Measurements from ENCODE around the gene KIF2A. TPM values are rescaled to one million over a fixed set of nuclear protein-coding genes. Genes with fewer than 3 reads are reported as not detected.

The KIF2A gene
- total and polyA plus RNA-seq, 3 experiments from 2014 or later = 185 to 253 (median 252) TPM

- DNase-seq = peak; percentile 57 to 75 (median 71)
- POLR2A ChIA-PET = interaction anchor here (0.7 to 2.3 kb wide), 2 partner anchors 10 to 34 kb away, joined by 3 to 6 read pairs; no protein-coding TSS in a partner anchor
- no peaks in the 10 kb centered on the region for H3K9me3 ChIP-seq (ENCODE audit: low read length)
- Mint-ChIP-seq H3K36me3 (peaks cover 0 to 45% (median 18%) of the 10 kb centered on the region in 3 donors), H3K4me3 (peak overlapping the region; percentile 97 to 100 (median 98)), H3K27me3 (peaks cover 0 to 2% of the 10 kb centered on the region in 2 donors), H3K27ac (peak overlapping the region; percentile 95 to 99 (median 98)), H3K9me3 (no peaks in the 10 kb centered on the region), H3K4me1 (peaks cover 58 to 72% (median 69%) of the 10 kb centered on the region in 3 donors)
- no peaks in the 10 kb centered on the region for H3K36me3 ChIP-seq (ENCODE audit: insufficient read depth, low read length)
- H3K4me3 ChIP-seq (ENCODE audit: low read length) = peak overlapping the region; percentile 82
- peak overlapping the region; percentile 80 for H3K27ac ChIP-seq (ENCODE audit: low read depth, low read length)
- no peaks in the 10 kb centered on the region for H3K27me3 ChIP-seq (ENCODE audit: insufficient read depth, low read length, poor library complexity, severe bottlenecking)
- CTCF ChIA-PET = interaction anchor here (0.9 to 3.4 kb wide), 4 partner anchors 11 to 83 kb away, joined by 3 to 22 read pairs (median 11); no protein-coding TSS in a partner anchor
- peaks cover 57% of the 10 kb centered on the region for H3K4me1 ChIP-seq (ENCODE audit: insufficient read depth, low read length)
Measured at GRCh38 chr5:62306896-62307689, 1.1 kb downstream of the KIF2A start.

GRCh38 chr5:62308439-62308838 lies 2.4 kb downstream of the KIF2A start:
- Mint-ChIP-seq H3K4me1 (peaks cover 67 to 80% (median 79%) of the 10 kb centered on the region in 3 donors), H3K27ac (peak overlapping the region; percentile 95 to 99 (median 98)), H3K27me3 (peaks cover 0 to 2% of the 10 kb centered on the region in 2 donors), H3K9me3 (no peaks in the 10 kb centered on the region), H3K36me3 (peaks cover 0 to 49% (median 18%) of the 10 kb centered on the region in 3 donors), H3K4me3 (peak overlapping the region; percentile 97 to 100 (median 98))
- Histone ChIP-seq H3K36me3 (ENCODE audit: insufficient read depth, low read length) (no peaks in the 10 kb centered on the region), H3K4me3 (ENCODE audit: low read length) (peak overlapping the region; percentile 82), H3K9me3 (ENCODE audit: low read length) (no peaks in the 10 kb centered on the region), H3K27me3 (ENCODE audit: insufficient read depth, low read length, poor library complexity, severe bottlenecking) (no peaks in the 10 kb centered on the region), H3K4me1 (ENCODE audit: insufficient read depth, low read length) (peaks cover 69% of the 10 kb centered on the region), H3K27ac (ENCODE audit: low read depth, low read length) (no peak overlapping the region)
- ChIA-PET CTCF (interaction anchor here (0.7 to 3.4 kb wide), 6 partner anchors 9 to 84 kb away, joined by 3 to 22 read pairs (median 7); no protein-coding TSS in a partner anchor), POLR2A (interaction anchor here (1.1 to 2.3 kb wide), 3 partner anchors 9 to 17 kb away, joined by 3 to 6 read pairs (median 3); no protein-coding TSS in a partner anchor)
- no peak for DNase-seq

GRCh38 chr5:62309107-62309506 lies 3.1 kb downstream of the KIF2A start:
- no peak overlapping the region for H3K27ac ChIP-seq (ENCODE audit: low read depth, low read length)
- no peak overlapping the region for H3K4me3 ChIP-seq (ENCODE audit: low read length)
- CTCF ChIA-PET = interaction anchor here (0.7 to 3.4 kb wide), 8 partner anchors 9 to 45 kb away, joined by 3 to 22 read pairs (median 4); no protein-coding TSS in a partner anchor
- no peaks in the 10 kb centered on the region for H3K36me3 ChIP-seq (ENCODE audit: insufficient read depth, low read length)
- no peak for DNase-seq
- Mint-ChIP-seq H3K27ac (peak overlapping the region; percentile 36 to 99 (median 86)), H3K4me3 (peak overlapping the region; percentile 33 to 70 (median 60)), H3K36me3 (peaks cover 0 to 49% (median 18%) of the 10 kb centered on the region in 3 donors), H3K4me1 (peaks cover 70 to 81% (median 79%) of the 10 kb centered on the region in 3 donors), H3K27me3 (peaks cover 0 to 2% of the 10 kb centered on the region in 2 donors), H3K9me3 (no peaks in the 10 kb centered on the region)
- no peaks in the 10 kb centered on the region for H3K9me3 ChIP-seq (ENCODE audit: low read length)
- H3K27me3 ChIP-seq (ENCODE audit: insufficient read depth, low read length, poor library complexity, severe bottlenecking) = no peaks in the 10 kb centered on the region
- POLR2A ChIA-PET = interaction anchor here (1.1 to 2.3 kb wide), 3 partner anchors 9 to 17 kb away, joined by 3 to 6 read pairs (median 3); no protein-coding TSS in a partner anchor
- H3K4me1 ChIP-seq (ENCODE audit: insufficient read depth, low read length) = peaks cover 75% of the 10 kb centered on the region

DNA sequence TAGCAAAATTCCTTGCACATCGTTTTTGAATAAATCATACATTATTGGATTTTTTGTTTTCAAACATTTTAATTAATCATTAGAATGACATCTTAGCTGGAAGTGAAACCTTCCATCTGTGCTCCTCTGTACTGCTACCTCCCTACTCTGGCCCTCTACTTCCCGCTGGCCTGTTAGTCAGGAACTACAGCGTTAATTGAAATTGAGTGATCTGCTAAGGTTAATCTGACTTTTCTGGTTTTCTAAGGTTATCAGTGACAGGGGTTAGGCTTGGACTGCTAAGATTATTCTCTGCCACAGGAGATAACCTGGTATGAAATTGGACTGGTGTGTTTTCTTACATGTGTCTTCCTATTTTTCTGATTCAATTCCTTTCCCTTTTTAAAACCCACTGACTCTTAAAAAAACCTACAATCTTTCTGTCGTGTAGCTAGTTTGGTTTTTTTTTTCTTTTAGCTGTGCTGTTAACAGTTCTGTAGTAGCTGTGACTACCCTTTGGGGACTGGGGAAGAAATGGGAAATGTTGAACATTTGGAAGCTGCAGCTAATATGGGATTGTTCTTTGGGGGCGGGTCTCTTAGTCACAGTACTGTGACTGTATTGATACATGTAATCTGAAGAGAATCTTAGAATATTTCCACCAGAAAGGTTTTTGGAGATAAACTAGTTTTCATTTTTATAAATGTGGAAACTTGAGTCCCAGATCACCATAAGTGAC lies 4.6 kb downstream of the KIF2A start:
- H3K27me3 Mint-ChIP-seq = no peaks in the 10 kb centered on the region
- no peak overlapping the region for H3K4me3 ChIP-seq (ENCODE audit: low read length)
- no peaks in the 10 kb centered on the region for H3K36me3 ChIP-seq (ENCODE audit: insufficient read depth, low read length)
- H3K4me3 Mint-ChIP-seq = peak overlapping the region; percentile 37 to 70 (median 60)
- peaks cover 76% of the 10 kb centered on the region for H3K4me1 ChIP-seq (ENCODE audit: insufficient read depth, low read length)
- POLR2A ChIA-PET = interaction anchor here (1.1 kb wide), 1 partner anchor 22 kb away, joined by 3 read pairs; no protein-coding TSS in a partner anchor
- H3K27me3 ChIP-seq (ENCODE audit: insufficient read depth, low read length, poor library complexity, severe bottlenecking) = no peaks in the 10 kb centered on the region
- peak overlapping the region; percentile 63 to 93 (median 84) for H3K27ac Mint-ChIP-seq
- CTCF ChIA-PET = interaction anchor here (2.3 kb wide), 1 partner anchor 42 kb away, joined by 7 read pairs; no protein-coding TSS in a partner anchor
- no peak overlapping the region for H3K27ac ChIP-seq (ENCODE audit: low read depth, low read length)
- peaks cover 75 to 84% (median 82%) of the 10 kb centered on the region in 3 donors for H3K4me1 Mint-ChIP-seq
- H3K9me3 Mint-ChIP-seq = no peaks in the 10 kb centered on the region
- DNase-seq = no peak
- H3K9me3 ChIP-seq (ENCODE audit: low read length) = no peaks in the 10 kb centered on the region
- peaks cover 0 to 58% (median 18%) of the 10 kb centered on the region in 3 donors for H3K36me3 Mint-ChIP-seq

DNA sequence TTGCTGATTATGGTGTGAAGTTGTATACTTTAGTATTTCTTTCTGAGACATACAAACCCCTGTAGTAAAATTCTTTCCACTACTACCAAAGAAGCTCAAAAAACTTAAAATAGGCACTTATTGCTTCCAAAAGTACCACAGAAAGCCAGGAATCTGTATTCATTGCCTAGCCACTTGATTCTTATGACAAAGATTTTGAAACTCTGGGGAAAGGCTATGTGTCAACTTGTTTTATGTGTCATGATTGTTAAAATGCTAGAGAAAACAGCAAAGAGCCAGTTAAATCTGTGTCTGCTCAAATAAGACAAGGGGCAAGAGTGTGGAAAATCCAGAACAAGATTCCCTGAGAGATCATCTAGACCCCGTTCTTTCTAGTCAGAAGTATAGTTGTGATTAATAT lies 6.0 kb downstream of the KIF2A start:
- H3K9me3 ChIP-seq (ENCODE audit: low read length) = no peaks in the 10 kb centered on the region
- H3K27ac Mint-ChIP-seq = peak overlapping the region in 7 of 8 donors; percentile 27 to 89 (median 75)
- no peak overlapping the region for H3K4me3 ChIP-seq (ENCODE audit: low read length)
- H3K4me1 Mint-ChIP-seq = peaks cover 81 to 93% (median 92%) of the 10 kb centered on the region in 3 donors
- ChIA-PET CTCF (interaction anchor here (1.3 kb wide), 1 partner anchor 20 kb away, joined by 3 read pairs; no protein-coding TSS in a partner anchor), POLR2A (no interaction called here)
- H3K36me3 ChIP-seq (ENCODE audit: insufficient read depth, low read length) = no peaks in the 10 kb centered on the region
- peaks cover 90% of the 10 kb centered on the region for H3K4me1 ChIP-seq (ENCODE audit: insufficient read depth, low read length)
- H3K36me3 Mint-ChIP-seq = peaks cover 0 to 60% (median 20%) of the 10 kb centered on the region in 3 donors
- H3K9me3 Mint-ChIP-seq = no peaks in the 10 kb centered on the region
- no peak for DNase-seq
- peak overlapping the region; percentile 4 to 69 (median 12) for H3K4me3 Mint-ChIP-seq
- no peaks in the 10 kb centered on the region for H3K27me3 Mint-ChIP-seq
- H3K27me3 ChIP-seq (ENCODE audit: insufficient read depth, low read length, poor library complexity, severe bottlenecking) = no peaks in the 10 kb centered on the region
- H3K27ac ChIP-seq (ENCODE audit: low read depth, low read length) = no peak overlapping the region

GRCh38 chr5:62312674-62313073 lies 6.7 kb downstream of the KIF2A start:
- Histone ChIP-seq H3K27ac (ENCODE audit: low read depth, low read length) (no peak overlapping the region), H3K4me3 (ENCODE audit: low read length) (no peak overlapping the region), H3K4me1 (ENCODE audit: insufficient read depth, low read length) (peaks cover 93% of the 10 kb centered on the region), H3K36me3 (ENCODE audit: insufficient read depth, low read length) (no peaks in the 10 kb centered on the region), H3K27me3 (ENCODE audit: insufficient read depth, low read length, poor library complexity, severe bottlenecking) (no peaks in the 10 kb centered on the region), H3K9me3 (ENCODE audit: low read length) (no peaks in the 10 kb centered on the region)
- Mint-ChIP-seq H3K4me1 (peaks cover 84 to 95% (median 94%) of the 10 kb centered on the region in 3 donors), H3K27me3 (no peaks in the 10 kb centered on the region), H3K27ac (peak overlapping the region; percentile 6 to 89 (median 75)), H3K36me3 (peaks cover 0 to 61% (median 20%) of the 10 kb centered on the region in 3 donors), H3K9me3 (no peaks in the 10 kb centered on the region), H3K4me3 (peak overlapping the region in 6 of 7 donors; percentile 4 to 42 (median 20))
- ChIA-PET POLR2A (no interaction called here), CTCF (interaction anchor here (1.3 kb wide), 1 partner anchor 21 kb away, joined by 3 read pairs; no protein-coding TSS in a partner anchor)
- no peak for DNase-seq

- peak overlapping the region; percentile 51 to 87 (median 75) for H3K27ac Mint-ChIP-seq
- Histone ChIP-seq H3K9me3 (ENCODE audit: low read length) (no peaks in the 10 kb centered on the region), H3K36me3 (ENCODE audit: insufficient read depth, low read length) (no peaks in the 10 kb centered on the region), H3K27me3 (ENCODE audit: insufficient read depth, low read length, poor library complexity, severe bottlenecking) (no peaks in the 10 kb centered on the region), H3K27ac (ENCODE audit: low read depth, low read length) (no peak overlapping the region), H3K4me3 (ENCODE audit: low read length) (no peak overlapping the region), H3K4me1 (ENCODE audit: insufficient read depth, low read length) (peaks cover 92% of the 10 kb centered on the region)
- H3K36me3 Mint-ChIP-seq = peaks cover 0 to 56% (median 13%) of the 10 kb centered on the region in 3 donors
- DNase-seq = no peak
- peak overlapping the region in 6 of 7 donors; percentile 29 to 53 (median 42) for H3K4me3 Mint-ChIP-seq
- H3K9me3 Mint-ChIP-seq = no peaks in the 10 kb centered on the region
- CTCF ChIA-PET = interaction anchor here (0.9 to 1.5 kb wide), 2 partner anchors 10 to 89 kb away, joined by 3 to 5 read pairs; no protein-coding TSS in a partner anchor
- no peaks in the 10 kb centered on the region for H3K27me3 Mint-ChIP-seq
- peaks cover 86 to 95% (median 92%) of the 10 kb centered on the region in 3 donors for H3K4me1 Mint-ChIP-seq
- POLR2A ChIA-PET = interaction anchor here (0.6 kb wide), 1 partner anchor 31 kb away, joined by 10 read pairs; no protein-coding TSS in a partner anchor
Measured at GRCh38 chr5:62314213-62314830, 8.3 kb downstream of the KIF2A start.
